KOPT-K1 (cell line): ENCODE results near the gene GRAP2.
"Not testable (repeated sequence)": the region's sequence is repeated elsewhere in the genome, so short reads cannot be mapped to it uniquely, and the experiment has no call there.

Experiments used
- H3K27ac ChIP-seq: fragments of 200-600 bp; sonication (generic); 2 replicates; pipeline ENCODE4 v1.5.1; 2016; ENCODE audit warnings: antibody characterized with exemption, mild to moderate bottlenecking, low read depth, low read length; ENCODE audit not compliant: poor library complexity, severe bottlenecking
- H3K36me3 ChIP-seq: fragments of 200-600 bp; sonication (generic); 2 replicates; pipeline ENCODE4 v1.5.1; 2017; ENCODE audit warnings: antibody characterized with exemption, mild to moderate bottlenecking, low read length, moderate library complexity; ENCODE audit not compliant: insufficient read depth
- H3K9me3 ChIP-seq: fragments of 200-600 bp; sonication (generic); 2 replicates; pipeline ENCODE4 v1.5.1; 2017; ENCODE audit warnings: antibody characterized with exemption, low read length, mild to moderate bottlenecking; ENCODE audit not compliant: insufficient read depth, poor library complexity, severe bottlenecking

The GRAP2 gene

DNA sequence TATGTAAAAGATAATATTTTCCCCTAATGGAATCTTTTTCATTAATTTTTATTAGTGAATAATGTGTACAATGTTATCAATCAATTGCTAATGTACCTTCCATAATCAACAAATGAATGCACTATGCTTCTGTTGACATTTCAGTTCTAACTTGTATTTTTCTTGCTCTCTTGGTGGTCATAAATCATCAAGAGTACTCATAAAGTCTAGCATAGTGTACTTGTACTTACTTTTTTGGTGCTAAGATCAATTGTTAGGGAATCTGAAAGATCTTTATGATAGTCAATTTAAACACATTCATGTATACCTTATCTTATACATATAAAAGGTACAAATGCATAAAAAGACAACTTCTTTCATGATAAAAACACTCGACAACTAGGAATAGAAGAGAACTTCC is 17.8 kb upstream of the GRAP2 start:
- no peaks in the 10 kb centered on the region for H3K9me3 ChIP-seq
- H3K36me3 ChIP-seq = no peaks in the 10 kb centered on the region
- H3K27ac ChIP-seq = no peak overlapping the region

DNA sequence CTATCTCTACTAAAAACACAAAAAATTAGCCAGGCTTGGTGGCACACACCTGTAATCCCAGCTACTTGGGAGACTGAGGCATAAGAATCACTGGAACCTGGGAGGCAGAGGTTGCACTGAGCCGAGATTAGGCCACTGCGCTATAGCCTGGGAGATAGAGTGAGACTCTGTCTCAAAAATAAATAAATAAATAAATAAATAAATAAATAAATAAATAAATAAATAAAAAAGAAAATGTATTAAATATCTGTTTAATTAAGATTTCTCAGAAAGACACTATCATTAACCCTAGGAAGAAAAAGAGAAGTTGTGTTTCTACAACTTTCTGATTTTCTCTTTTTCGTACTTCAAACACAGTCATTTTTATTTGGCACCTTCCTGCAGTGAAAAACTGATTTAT is 11.0 kb upstream of the GRAP2 start:
- H3K36me3 ChIP-seq, H3K27ac ChIP-seq: not testable (repeated sequence)

DNA sequence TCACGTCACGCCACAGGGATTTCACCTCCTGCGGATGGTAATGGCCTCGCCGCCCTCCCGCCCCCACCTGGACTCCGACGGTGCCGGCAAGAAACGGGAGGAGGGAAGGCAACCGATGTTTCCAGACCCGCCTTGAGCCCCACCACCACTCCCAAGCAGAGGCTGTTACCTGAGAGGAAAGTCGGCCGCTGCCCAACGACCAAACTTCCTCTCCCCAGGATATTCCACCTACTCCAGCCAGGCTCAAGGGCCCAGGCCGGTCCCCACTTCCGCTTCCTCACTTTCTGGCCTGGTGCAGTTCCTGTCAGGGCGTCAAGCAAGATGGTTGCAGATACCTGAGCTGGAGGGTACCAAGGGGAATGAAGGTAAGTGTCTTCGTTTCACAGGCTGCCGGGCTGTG is 7.4 kb upstream of the GRAP2 start, which contains the start of gene ENTHD1:
TSS of gene ENTHD1 (minus strand) at position 235 of the 400 bp plus-strand sequence. CDS start 6,012 bp downstream, outside the sequence.
- Histone ChIP-seq H3K27ac (no peak within 1 kb of the TSS), H3K9me3 (no peaks in the 10 kb centered on the region), H3K36me3 (no peaks in the 10 kb centered on the region)

More for the DNA sequence above, 11.0 kb upstream of the GRAP2 start:
- not testable (repeated sequence) for H3K9me3 ChIP-seq

DNA sequence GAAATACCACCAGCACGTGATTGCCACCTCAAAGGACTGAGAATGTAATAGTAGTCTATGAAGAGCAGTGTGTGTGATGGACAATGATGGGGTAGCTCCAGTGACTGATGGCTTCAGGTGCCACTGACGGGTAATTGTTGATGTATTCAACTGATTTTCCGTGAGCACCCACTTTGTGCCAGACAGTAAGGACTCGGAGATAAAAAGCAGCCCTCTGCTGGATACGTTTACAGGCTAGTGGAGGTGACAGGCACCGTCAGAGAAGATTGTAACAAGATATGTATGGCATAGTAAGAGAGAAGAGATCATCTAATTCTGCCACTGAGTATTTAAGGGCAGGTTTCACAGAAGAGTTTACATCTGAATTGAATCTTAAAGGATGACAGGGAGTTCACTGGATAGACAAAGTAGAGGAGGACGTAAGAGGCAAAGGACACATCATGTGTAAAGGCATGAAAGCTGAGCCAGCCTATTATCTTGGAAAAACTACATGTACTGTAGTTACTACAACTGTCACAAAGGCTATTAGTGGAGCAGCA is 6.3 kb upstream of the GRAP2 start:
- Histone ChIP-seq H3K9me3 (no peaks in the 10 kb centered on the region), H3K36me3 (no peaks in the 10 kb centered on the region), H3K27ac (no peak overlapping the region)

DNA sequence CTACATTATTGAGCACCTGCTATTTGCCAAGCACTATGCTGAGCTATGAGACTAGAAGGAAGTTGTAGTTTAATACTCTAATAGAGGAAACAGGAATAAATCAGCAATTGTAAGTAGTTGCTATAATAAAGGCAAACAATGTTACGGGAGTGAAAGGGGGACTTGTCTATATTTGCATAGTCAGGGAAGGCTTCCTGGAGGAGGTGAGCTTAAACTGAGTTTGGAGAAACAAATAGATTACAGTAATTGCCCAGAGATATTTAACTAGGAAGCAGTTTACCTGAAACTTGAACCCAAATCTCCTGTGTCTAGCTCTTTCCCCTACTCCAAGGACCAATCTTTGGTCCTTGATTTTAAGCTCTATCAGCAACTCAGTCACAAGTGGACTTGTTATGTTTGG is 5.2 kb upstream of the GRAP2 start:
- Histone ChIP-seq H3K27ac (no peak overlapping the region), H3K36me3 (no peaks in the 10 kb centered on the region), H3K9me3 (no peaks in the 10 kb centered on the region)

DNA sequence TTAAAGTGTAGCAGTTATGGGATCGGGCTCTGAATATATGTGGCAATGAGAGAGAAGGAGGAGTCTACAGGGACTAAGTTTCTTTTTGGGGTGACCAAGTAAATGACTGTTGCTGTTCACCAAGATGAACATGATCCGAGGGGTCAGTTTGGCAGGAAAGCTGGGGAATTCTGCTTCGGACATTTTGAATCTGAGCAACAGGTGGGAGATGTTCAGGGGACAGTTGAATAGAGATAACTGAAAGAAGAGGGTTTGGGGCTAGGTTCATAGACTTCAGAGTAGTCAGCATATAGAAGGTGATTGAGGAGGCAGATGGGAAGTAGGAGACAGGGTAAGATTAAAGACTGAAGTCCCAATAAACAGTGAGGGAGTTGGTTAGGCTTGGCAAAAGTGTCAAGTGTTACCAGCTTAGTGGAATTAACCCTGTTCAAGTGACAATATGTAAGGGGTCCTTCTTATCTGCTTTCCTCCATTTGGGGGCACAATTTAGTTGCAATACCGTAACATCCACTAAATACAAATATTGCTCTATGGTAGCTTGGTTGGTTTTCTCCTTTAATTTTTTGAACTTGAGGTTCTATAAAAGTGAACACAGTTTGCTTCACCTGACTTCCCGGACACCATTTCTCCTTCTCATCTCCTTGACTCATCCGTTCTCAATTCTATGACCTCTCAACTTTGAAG is 4.4 kb upstream of the GRAP2 start:
- no peaks in the 10 kb centered on the region for H3K36me3 ChIP-seq
- H3K27ac ChIP-seq = peak overlapping the region; percentile 33
- no peaks in the 10 kb centered on the region for H3K9me3 ChIP-seq

DNA sequence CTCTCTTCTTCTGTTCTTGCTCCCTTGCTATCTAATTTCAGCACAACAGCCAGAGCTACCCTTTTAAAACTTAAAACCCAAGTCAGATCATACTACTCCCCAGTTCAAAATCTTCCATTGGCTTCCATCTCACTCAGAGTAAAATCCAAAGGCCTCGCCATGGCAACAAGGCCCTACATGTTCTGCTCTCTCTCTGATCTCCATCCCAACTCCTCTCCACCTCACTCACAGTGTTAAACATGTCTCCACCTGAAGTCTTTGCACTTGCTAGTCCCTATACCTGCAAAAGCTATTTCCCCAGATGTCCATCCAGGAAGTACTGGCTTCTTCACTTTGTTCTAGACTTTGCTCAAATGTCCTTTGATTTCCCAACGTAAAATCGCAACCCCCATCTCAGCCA is 3.0 kb upstream of the GRAP2 start:
- Histone ChIP-seq H3K27ac (peak overlapping the region; percentile 94), H3K9me3 (no peaks in the 10 kb centered on the region), H3K36me3 (no peaks in the 10 kb centered on the region)

DNA sequence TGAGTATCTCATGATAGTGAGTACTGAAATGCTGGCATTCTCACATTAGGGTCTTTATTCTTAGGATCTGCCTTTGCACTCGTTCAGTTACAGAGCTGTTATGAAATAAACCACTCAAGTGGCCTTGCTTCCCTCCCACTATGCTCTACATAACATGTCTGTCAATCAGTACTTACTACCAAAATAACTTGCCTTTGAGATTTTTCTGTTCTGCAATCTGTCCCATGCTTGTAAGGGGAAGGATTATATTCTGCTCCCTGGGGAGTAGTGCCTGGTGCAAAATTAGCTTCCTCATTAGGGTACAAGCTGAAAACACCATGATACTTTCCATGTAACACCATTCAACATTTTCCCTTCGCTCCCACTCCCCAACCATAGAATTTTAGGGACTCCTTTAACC is 1.9 kb upstream of the GRAP2 start:
- H3K36me3 ChIP-seq = no peaks in the 10 kb centered on the region
- no peaks in the 10 kb centered on the region for H3K9me3 ChIP-seq
- H3K27ac ChIP-seq = peak overlapping the region; percentile 94

DNA sequence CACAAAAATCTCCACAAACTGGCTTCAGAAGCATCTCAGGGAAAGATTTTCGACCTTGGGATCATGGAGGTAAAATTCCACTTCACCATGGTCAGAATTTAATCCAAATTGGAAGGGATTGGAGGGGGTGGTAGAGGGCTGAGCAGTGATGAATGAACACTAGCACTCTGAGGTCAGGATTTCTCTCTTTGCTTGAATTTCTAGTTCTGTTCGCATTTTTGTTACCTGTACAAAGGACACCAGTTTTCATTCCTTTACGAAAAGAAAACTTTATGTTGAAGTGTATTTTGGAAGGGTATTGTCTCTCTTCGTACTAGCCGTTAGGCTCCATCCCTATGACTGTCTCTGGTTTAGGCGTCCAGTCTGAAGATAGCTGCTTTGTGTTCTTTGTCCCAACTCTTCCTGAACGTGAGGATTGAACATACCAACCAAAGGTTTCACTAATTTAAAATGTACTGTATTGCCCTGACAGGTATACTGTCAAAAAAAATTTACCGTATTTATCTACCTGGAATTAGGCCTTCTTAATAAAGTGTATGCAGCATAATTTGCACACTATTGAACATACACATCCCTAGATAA is 772 bp downstream of the GRAP2 start:
- peak overlapping the region; percentile 94 for H3K27ac ChIP-seq
- H3K9me3 ChIP-seq = no peaks in the 10 kb centered on the region
- H3K36me3 ChIP-seq = 0 out of 2 replicates have a peak, but pooled peaks cover 5% of the 10 kb centered on the region

DNA sequence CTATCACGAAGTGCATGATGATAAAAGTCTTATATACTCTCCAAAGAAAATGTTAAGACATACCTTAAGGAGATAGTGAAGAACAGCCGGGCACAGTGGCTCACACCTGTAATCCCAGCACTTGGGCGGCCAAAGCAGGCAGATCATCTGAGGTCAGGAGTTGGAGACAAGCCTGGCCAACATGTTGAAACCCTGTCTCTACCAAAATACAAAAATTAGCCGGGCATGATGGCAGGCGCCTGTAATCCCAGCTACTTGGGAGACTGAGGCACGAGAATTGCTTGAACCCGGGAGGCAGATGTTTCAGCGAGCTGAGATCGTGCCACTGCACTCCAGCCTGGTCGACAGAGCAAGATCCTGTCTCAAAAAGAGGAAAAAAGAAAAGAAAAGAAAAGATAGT is 3.1 kb downstream of the GRAP2 start:
- H3K27ac ChIP-seq = peak overlapping the region; percentile 94
- H3K36me3 ChIP-seq, H3K9me3 ChIP-seq: not testable (repeated sequence)

DNA sequence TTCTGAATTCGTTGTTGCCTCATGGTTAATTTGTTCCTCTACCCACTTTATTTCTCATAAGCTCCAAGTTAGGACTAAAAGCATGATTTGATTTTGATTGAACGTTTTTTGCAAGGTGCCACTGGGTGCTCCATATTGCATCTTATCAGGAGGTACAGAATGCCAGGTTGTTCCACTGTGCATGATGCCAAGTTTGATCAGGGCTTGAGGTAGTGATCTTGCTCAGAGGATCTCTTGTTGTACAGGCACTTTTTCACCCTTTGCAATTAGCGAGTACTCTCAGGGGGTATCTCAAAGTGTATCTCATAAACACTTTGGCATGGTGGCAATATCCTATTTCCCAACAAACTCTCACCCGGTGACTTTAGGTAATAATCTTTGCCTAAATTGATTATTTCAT is 4.0 kb downstream of the GRAP2 start:
- H3K9me3 ChIP-seq = no peaks in the 10 kb centered on the region
- 0 out of 2 replicates have a peak, but pooled peaks cover 5% of the 10 kb centered on the region for H3K36me3 ChIP-seq
- peak overlapping the region; percentile 94 for H3K27ac ChIP-seq

DNA sequence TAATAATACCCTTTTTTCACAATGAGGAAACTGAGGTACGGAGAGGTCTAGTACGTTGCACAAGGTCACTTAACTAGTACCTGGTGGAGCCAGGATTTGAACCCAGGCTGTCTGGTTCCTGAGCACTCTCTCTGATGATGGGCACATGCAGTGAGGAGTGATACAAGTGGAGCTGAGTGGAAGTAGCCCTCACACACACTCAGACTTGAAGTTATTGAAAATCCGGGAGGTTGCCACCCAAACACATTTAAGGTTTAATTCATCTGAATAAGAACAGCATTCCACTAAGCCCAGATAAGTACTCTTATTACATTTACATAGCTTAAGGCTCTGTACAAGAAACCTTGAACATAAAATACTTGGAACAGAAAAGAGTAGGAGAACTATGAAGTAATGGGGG is 4.8 kb downstream of the GRAP2 start:
- peak overlapping the region; percentile 94 for H3K27ac ChIP-seq
- 0 out of 2 replicates have a peak, but pooled peaks cover 5% of the 10 kb centered on the region for H3K36me3 ChIP-seq
- H3K9me3 ChIP-seq = no peaks in the 10 kb centered on the region

DNA sequence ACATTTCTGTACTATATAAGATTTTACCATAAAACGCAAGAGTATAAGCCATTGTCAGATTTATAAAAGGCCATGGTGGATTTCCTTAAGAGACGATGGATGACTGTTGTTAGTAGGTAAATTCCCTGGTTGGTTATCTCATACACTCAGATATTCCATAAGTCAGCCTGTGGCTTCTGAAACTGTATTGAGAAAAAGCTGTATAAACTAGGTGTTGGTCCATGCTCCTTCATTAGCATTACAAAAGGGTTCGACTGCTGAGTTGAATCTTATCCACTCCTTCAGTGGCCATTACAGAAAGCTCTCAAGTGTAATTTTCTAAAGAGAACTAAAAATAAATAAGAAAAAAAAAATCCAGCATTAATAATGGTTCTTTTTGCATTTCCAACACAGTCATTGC is 5.3 kb downstream of the GRAP2 start:
- Histone ChIP-seq H3K36me3 (0 out of 2 replicates have a peak, but pooled peaks cover 5% of the 10 kb centered on the region), H3K9me3 (no peaks in the 10 kb centered on the region), H3K27ac (peak overlapping the region; percentile 94)

DNA sequence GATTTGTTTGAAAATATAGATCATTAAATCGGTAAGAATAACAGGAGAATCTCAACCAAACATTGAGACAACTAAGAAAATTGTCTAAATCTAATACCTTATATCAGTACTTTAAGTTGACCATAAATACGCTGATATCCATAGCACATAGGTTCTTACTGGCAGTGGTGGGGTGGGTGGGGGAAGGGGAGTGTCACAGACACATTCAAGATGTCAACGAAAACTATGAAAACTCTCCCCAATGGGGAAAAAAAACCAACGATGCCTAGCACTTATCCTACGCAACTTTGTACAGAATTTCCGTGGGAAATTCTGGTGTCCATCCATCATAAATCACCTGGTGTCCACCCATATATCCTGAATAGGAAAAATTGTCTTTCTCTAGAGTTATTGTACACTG is 6.2 kb downstream of the GRAP2 start:
- peaks cover 11% of the 10 kb centered on the region; the same call in 1 of the 2 replicates for H3K36me3 ChIP-seq
- H3K27ac ChIP-seq = peak overlapping the region; percentile 94
- H3K9me3 ChIP-seq = no peaks in the 10 kb centered on the region

DNA sequence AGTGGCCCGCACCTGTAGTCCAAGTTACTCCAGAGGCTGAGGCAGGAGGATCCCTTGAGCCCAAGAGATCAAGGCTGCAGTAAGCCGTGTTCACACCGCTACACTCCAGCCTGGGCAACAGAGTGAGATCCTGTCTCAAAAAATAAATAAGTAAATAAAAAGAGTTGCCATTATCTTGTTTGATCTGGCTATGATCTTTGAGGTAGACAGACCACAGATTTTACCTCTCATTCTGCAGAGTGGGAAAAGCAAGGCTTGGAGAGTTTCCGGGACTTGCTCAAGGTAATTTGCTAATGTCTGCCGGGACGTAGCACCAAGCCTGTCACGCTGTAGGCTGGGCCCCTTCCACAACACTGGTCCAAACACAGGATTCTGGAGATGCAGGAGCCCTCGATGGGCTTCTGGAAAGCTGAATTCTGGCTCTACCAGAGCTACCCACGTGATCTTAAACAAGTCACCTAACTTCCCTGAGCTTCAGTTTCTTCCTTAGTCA is 6.8 kb downstream of the GRAP2 start:
- Histone ChIP-seq H3K27ac (peak overlapping the region; percentile 94), H3K9me3 (no peaks in the 10 kb centered on the region)

More for the DNA sequence above, 6.8 kb downstream of the GRAP2 start:
- H3K36me3 ChIP-seq = peaks cover 11% of the 10 kb centered on the region; the same call in 1 of the 2 replicates
